ENCODE data around the gene SUN3. TPM values are rescaled to one million over a fixed set of nuclear protein-coding genes. Genes with fewer than 3 reads are reported as not detected.

The SUN3 gene
- total and polyA plus RNA-seq, 2 of the 8 experiments (the other 6 are each of a cell fraction or from before 2014, with no cell fraction given), result not detected

DNA sequence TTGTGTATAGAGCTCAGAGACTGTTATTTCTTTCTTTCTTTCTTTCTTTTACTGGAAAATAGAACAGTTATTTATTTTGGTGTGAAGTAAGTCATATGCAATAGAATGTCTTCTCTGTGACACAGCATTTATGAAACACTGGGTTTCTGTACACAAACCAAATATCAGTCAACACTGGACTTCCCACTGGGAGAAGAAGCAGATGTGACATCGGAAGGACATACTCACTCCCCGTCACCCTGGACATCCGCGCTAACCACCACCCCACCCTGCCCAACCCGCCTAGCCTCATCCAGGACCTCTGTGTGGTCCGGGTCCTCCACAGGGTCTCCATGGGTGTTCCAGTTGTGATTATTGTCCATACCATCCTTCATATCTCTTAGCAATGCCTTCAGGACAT, 22.0 kb downstream of the SUN3 start (continued):
- no peak for TF ChIP-seq HDAC6 (IDR thresholded peaks at IDR 0.05; ENCODE audit: low read depth, low read length)
- TF ChIP-seq, protein P1, sequence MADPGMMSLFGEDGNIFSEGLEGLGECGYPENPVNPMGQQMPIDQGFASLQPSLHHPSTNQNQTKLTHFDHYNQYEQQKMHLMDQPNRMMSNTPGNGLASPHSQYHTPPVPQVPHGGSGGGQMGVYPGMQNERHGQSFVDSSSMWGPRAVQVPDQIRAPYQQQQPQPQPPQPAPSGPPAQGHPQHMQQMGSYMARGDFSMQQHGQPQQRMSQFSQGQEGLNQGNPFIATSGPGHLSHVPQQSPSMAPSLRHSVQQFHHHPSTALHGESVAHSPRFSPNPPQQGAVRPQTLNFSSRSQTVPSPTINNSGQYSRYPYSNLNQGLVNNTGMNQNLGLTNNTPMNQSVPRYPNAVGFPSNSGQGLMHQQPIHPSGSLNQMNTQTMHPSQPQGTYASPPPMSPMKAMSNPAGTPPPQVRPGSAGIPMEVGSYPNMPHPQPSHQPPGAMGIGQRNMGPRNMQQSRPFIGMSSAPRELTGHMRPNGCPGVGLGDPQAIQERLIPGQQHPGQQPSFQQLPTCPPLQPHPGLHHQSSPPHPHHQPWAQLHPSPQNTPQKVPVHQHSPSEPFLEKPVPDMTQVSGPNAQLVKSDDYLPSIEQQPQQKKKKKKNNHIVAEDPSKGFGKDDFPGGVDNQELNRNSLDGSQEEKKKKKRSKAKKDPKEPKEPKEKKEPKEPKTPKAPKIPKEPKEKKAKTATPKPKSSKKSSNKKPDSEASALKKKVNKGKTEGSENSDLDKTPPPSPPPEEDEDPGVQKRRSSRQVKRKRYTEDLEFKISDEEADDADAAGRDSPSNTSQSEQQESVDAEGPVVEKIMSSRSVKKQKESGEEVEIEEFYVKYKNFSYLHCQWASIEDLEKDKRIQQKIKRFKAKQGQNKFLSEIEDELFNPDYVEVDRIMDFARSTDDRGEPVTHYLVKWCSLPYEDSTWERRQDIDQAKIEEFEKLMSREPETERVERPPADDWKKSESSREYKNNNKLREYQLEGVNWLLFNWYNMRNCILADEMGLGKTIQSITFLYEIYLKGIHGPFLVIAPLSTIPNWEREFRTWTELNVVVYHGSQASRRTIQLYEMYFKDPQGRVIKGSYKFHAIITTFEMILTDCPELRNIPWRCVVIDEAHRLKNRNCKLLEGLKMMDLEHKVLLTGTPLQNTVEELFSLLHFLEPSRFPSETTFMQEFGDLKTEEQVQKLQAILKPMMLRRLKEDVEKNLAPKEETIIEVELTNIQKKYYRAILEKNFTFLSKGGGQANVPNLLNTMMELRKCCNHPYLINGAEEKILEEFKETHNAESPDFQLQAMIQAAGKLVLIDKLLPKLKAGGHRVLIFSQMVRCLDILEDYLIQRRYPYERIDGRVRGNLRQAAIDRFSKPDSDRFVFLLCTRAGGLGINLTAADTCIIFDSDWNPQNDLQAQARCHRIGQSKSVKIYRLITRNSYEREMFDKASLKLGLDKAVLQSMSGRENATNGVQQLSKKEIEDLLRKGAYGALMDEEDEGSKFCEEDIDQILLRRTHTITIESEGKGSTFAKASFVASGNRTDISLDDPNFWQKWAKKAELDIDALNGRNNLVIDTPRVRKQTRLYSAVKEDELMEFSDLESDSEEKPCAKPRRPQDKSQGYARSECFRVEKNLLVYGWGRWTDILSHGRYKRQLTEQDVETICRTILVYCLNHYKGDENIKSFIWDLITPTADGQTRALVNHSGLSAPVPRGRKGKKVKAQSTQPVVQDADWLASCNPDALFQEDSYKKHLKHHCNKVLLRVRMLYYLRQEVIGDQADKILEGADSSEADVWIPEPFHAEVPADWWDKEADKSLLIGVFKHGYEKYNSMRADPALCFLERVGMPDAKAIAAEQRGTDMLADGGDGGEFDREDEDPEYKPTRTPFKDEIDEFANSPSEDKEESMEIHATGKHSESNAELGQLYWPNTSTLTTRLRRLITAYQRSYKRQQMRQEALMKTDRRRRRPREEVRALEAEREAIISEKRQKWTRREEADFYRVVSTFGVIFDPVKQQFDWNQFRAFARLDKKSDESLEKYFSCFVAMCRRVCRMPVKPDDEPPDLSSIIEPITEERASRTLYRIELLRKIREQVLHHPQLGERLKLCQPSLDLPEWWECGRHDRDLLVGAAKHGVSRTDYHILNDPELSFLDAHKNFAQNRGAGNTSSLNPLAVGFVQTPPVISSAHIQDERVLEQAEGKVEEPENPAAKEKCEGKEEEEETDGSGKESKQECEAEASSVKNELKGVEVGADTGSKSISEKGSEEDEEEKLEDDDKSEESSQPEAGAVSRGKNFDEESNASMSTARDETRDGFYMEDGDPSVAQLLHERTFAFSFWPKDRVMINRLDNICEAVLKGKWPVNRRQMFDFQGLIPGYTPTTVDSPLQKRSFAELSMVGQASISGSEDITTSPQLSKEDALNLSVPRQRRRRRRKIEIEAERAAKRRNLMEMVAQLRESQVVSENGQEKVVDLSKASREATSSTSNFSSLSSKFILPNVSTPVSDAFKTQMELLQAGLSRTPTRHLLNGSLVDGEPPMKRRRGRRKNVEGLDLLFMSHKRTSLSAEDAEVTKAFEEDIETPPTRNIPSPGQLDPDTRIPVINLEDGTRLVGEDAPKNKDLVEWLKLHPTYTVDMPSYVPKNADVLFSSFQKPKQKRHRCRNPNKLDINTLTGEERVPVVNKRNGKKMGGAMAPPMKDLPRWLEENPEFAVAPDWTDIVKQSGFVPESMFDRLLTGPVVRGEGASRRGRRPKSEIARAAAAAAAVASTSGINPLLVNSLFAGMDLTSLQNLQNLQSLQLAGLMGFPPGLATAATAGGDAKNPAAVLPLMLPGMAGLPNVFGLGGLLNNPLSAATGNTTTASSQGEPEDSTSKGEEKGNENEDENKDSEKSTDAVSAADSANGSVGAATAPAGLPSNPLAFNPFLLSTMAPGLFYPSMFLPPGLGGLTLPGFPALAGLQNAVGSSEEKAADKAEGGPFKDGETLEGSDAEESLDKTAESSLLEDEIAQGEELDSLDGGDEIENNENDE (IDR thresholded peaks at IDR 0.05; ENCODE audit: insufficient replicate concordance, low read length), result no peak
- TF ChIP-seq ASH2L (IDR thresholded peaks at IDR 0.05; ENCODE audit: low read length), result no peak
- no peak for TF ChIP-seq MAFK (IDR thresholded peaks at IDR 0.05; ENCODE audit: low read depth, low read length)

All from H1 (cell line).